HUES64 (cell line): ENCODE results near the gene PEX11G.
"Not testable (repeated sequence)": the region's sequence is repeated elsewhere in the genome, so short reads cannot be mapped to it uniquely, and the experiment has no call there.

Experiments
- H3K27ac ChIP-seq: 2 replicates; pipeline ENCODE4 v1.7.0; 2013; ENCODE audit warnings: low read depth, low read length, inconsistent platforms
- H3K27me3 ChIP-seq: 2 replicates; pipeline ENCODE4 v1.6.1; 2013; ENCODE audit warnings: mild to moderate bottlenecking, low read length; ENCODE audit not compliant: insufficient read depth
- H3K36me3 ChIP-seq: 2 replicates; pipeline ENCODE4 v1.6.1; 2013; ENCODE audit warnings: mild to moderate bottlenecking, low read length; ENCODE audit not compliant: insufficient read depth
- H3K4me1 ChIP-seq: 2 replicates; pipeline ENCODE4 v1.6.1; 2013; ENCODE audit warnings: mild to moderate bottlenecking, low read length, moderate library complexity; ENCODE audit not compliant: insufficient read depth
- H3K4me3 ChIP-seq: 2 replicates; pipeline ENCODE4 v1.5.1; 2013; ENCODE audit warnings: mild to moderate bottlenecking, low read length, moderate library complexity
- H3K9ac ChIP-seq: 2 replicates; pipeline ENCODE4 v1.6.1; 2013; ENCODE audit warnings: mild to moderate bottlenecking, low read depth, low read length
- H3K9me3 ChIP-seq: 2 replicates; pipeline ENCODE4 v1.6.1; 2013; ENCODE audit warnings: low read depth, low read length; ENCODE audit not compliant: insufficient read depth
- WGBS: fragments of 150-250, 120-280 bp; methylation state at CpG from one replicate; pipeline ENCODE4 v1.1.7; 2013; ENCODE audit warnings: missing lambda C conversion rate; 5-methylcytosine and 5-hydroxymethylcytosine counted together

PEX11G gene

DNA sequence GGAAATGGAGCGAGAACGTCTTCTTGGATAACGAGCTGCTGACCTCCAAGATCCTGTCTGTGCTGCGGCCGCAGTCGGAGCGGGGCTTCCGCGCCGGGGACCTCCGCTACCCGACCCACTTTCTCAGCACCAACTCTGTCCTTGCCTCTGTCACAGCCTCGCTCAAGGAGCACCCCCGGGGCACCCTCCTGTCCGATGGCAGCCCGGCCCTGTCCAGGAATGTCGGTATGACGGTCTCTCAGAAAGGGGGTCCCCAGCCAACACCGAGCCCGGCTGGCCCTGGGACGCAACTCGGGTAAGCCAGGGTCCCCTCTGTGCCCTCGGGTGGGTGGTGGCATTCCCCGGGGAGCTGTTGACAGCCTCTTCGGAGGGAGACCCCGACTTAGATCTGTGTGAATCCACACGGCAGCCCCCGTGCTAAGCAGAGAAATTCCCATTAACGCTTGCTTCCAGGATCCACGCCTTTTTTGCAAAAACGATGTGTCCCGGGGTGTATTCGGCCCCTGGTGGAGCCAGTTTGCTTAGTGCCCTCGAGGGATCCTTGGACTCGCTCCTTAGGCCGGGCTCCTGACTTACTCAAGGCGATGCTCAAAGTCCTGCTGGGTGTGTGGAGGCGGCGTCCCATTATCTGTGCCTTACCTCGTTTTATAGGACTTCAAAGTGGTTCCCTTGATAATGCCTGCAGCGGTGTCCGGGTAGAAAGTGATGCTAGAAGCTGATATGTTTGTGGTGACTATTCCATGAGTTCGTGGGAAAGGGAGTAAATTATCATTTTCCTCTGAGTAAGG, 48.5 kb downstream of the PEX11G start:
- Histone ChIP-seq H3K4me1 (no peaks in the 10 kb centered on the region), H3K27ac (no peak overlapping the region), H3K27me3 (no peaks in the 10 kb centered on the region), H3K4me3 (no peak overlapping the region), H3K9ac (no peak overlapping the region), H3K9me3 (no peaks in the 10 kb centered on the region), H3K36me3 (peaks cover 36% of the 10 kb centered on the region)
- WGBS = 93% methylated on average over 43 of the region's 43 CpGs

- no peaks in the 10 kb centered on the region for H3K4me1 ChIP-seq
- no peak overlapping the region for H3K27ac ChIP-seq
- H3K27me3 ChIP-seq = no peaks in the 10 kb centered on the region
- H3K4me3 ChIP-seq = no peak overlapping the region
- H3K9me3 ChIP-seq = no peaks in the 10 kb centered on the region
- H3K9ac ChIP-seq = no peak overlapping the region
- 96% methylated on average over 3 of the region's 3 CpGs for WGBS
- no peaks in the 10 kb centered on the region for H3K36me3 ChIP-seq
Observed at GRCh38 chr19:7435586-7435985, 53.2 kb downstream of the PEX11G start.

DNA sequence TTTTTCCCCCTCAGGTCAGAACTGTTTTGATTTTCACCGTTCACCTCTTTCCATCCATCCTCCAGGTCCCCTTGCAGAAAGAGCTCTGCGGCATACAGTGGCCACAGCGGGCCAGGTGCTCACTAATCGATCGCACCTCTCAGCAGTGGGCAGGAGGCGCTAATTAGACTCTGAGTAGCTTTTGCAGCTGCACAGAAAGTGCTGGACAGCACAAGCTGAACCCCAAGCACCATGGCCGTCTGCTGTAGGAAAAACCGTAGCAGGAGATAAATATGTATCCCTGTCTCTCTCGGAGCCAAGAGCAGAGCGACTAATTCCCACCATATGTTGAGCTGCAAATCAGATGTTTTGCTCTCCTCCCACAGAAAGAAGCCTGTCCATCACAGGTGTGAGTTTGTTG, 54.4 kb downstream of the PEX11G start:
- no peaks in the 10 kb centered on the region for H3K4me1 ChIP-seq
- H3K4me3 ChIP-seq = no peak overlapping the region
- no peaks in the 10 kb centered on the region for H3K36me3 ChIP-seq
- no peaks in the 10 kb centered on the region for H3K27me3 ChIP-seq
- WGBS = 95% methylated on average over 10 of the region's 10 CpGs
- no peaks in the 10 kb centered on the region for H3K9me3 ChIP-seq
- H3K27ac ChIP-seq = no peak overlapping the region
- no peak overlapping the region for H3K9ac ChIP-seq

GRCh38 chr19:7433456-7433855, 55.4 kb downstream of the PEX11G start:
- not testable (repeated sequence) for H3K27me3 ChIP-seq, H3K27ac ChIP-seq, H3K9ac ChIP-seq, H3K4me1 ChIP-seq, H3K4me3 ChIP-seq, H3K36me3 ChIP-seq, H3K9me3 ChIP-seq
- WGBS = 95% methylated on average over 7 of the region's 7 CpGs

DNA sequence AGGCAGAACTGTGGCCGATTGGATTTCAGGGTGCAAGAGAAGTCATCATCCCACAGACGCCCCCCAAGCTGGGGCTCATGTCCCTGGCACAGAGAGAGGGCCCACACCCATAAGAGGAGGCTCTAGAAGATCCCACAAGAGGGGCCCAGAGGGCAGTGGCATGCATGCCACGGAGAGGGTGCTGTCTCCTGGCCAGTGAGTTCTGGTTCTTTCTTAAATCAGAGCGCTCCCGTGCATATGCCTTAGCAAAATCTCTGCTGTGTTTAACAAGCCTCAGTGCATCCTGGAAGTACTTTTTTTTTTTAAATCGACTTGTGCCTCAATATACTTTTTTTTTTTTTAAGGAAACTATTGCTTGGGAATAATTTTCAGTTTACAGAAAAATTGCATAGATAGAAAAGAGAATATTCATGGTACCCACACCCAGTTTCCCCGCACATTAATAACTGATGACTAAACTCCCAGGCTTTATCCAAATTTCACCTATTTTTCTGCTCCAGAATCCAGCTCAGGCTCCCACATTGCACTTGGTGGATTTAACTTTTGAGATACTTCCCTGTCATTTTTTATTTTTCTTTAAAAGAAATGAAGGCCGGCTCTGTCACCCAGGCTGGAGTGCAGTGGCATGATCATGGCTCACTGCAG, 59.1 kb downstream of the PEX11G start:
- Histone ChIP-seq H3K4me1 (no peaks in the 10 kb centered on the region), H3K36me3 (no peaks in the 10 kb centered on the region), H3K9ac (no peak overlapping the region), H3K9me3 (no peaks in the 10 kb centered on the region), H3K4me3 (no peak overlapping the region), H3K27me3 (no peaks in the 10 kb centered on the region), H3K27ac (no peak overlapping the region)
- 80% methylated on average over 7 of the region's 8 CpGs for WGBS

DNA sequence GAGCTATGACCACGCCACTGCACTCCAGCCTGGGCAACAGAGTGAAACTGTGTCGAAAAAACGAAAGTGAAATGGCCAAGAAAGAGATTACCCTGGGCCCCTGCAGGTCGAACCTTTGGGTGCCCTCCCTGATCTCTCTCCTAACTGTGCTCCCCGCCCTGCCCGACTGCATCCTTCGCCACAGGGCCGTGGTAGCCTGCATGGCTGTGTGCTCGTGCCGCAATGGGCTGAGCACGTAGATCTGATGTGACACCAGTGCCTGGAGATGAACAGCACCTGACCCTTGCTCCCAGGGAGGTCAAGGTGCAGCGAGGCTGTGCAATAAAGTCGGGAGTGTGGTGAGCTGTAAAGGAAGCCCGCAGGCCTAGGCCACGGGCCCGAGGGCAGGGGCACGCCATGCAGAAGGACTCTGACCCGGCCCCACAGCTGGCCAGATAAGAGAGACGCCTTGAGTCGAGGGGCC, 60.2 kb downstream of the PEX11G start:
- H3K9me3 ChIP-seq = no peaks in the 10 kb centered on the region
- H3K36me3 ChIP-seq = no peaks in the 10 kb centered on the region
- H3K4me3 ChIP-seq = no peak overlapping the region
- H3K4me1 ChIP-seq = no peaks in the 10 kb centered on the region
- WGBS = 95% methylated on average over 20 of the region's 20 CpGs
- H3K27ac ChIP-seq = no peak overlapping the region
- H3K9ac ChIP-seq = no peak overlapping the region
- H3K27me3 ChIP-seq = no peaks in the 10 kb centered on the region

GRCh38 chr19:7427944-7428343, 60.9 kb downstream of the PEX11G start:
- Histone ChIP-seq H3K27me3 (no peaks in the 10 kb centered on the region), H3K27ac (no peak overlapping the region), H3K9me3 (no peaks in the 10 kb centered on the region), H3K9ac (no peak overlapping the region), H3K36me3 (no peaks in the 10 kb centered on the region), H3K4me1 (no peaks in the 10 kb centered on the region), H3K4me3 (no peak overlapping the region)
- 84% methylated on average over 5 of the region's 5 CpGs for WGBS

DNA sequence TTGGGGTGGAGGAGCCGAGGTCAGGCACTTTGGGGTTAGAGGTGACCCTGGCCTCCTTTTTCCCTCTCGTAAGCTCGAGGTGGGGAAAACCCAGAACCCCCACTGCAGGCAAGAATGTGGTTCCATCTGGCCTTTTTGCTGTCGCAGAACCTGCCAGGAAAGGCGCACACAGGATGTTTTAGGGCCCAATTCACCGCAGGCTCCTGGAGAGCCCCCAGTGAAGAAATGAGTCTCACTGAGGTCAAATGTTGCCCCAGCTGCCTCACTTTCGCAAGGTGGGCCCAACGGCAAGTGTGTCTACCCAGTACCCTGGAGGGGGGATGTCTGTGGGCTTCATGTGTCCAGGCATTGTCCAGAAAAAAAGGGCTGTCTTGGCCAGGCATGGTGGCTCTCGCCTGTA, 61.8 kb downstream of the PEX11G start:
- H3K27ac ChIP-seq = no peak overlapping the region
- H3K36me3 ChIP-seq = no peaks in the 10 kb centered on the region
- no peaks in the 10 kb centered on the region for H3K9me3 ChIP-seq
- 83% methylated on average over 9 of the region's 9 CpGs for WGBS
- no peak overlapping the region for H3K4me3 ChIP-seq
- H3K4me1 ChIP-seq = no peaks in the 10 kb centered on the region
- no peaks in the 10 kb centered on the region for H3K27me3 ChIP-seq
- no peak overlapping the region for H3K9ac ChIP-seq
